HG03521 (cell line): ENCODE measurements around the gene RPS18.
A peak's percentile ranks its signal among the peaks of the same experiment; 100 is the strongest.

ENCODE experiments used
- ATAC-seq: cut with Tn5 transposase; IDR thresholded peaks from one replicate; pipeline ENCODE4 v1.9.1; 2021; ENCODE audit warnings: mild to moderate bottlenecking, moderate library complexity; ENCODE audit not compliant: unreplicated experiment

The RPS18 gene

GRCh38 chr6:33289784-33290315 is 18.0 kb downstream of the RPS18 start:
- ATAC-seq, result no peak

- no peak for ATAC-seq
Observed at GRCh38 chr6:33290459-33290858, 18.6 kb downstream of the RPS18 start.

GRCh38 chr6:33292996-33293682 is 21.3 kb downstream of the RPS18 start:
- no peak for ATAC-seq

GRCh38 chr6:33294086-33294823 is 22.4 kb downstream of the RPS18 start:
- no peak for ATAC-seq

- no peak for ATAC-seq
Observed at GRCh38 chr6:33295621-33296369, 23.9 kb downstream of the RPS18 start.

- no peak for ATAC-seq
Observed at GRCh38 chr6:33296797-33297405, 25.0 kb downstream of the RPS18 start.

GRCh38 chr6:33297406-33297955 is 25.6 kb downstream of the RPS18 start:
- no peak for ATAC-seq

GRCh38 chr6:33297956-33298772 is 26.3 kb downstream of the RPS18 start:
- peak; percentile 16 for ATAC-seq

- peak; percentile 23 for ATAC-seq
Observed at GRCh38 chr6:33298773-33299236, 26.9 kb downstream of the RPS18 start, which contains the start of gene RGL2. Gene RGL2 (minus strand): TSS chr6:33298942. CDS start chr6:33298610, 332 bp downstream.

GRCh38 chr6:33299237-33299944 is 27.5 kb downstream of the RPS18 start:
- peak; percentile 52 for ATAC-seq

- no peak for ATAC-seq
Observed at GRCh38 chr6:33301877-33302276, 30.0 kb downstream of the RPS18 start.

GRCh38 chr6:33304216-33304615 is 32.3 kb downstream of the RPS18 start:
- ATAC-seq, result no peak

- no peak for ATAC-seq
Observed at GRCh38 chr6:33305052-33305451, 33.2 kb downstream of the RPS18 start.

- no peak for ATAC-seq
Observed at GRCh38 chr6:33306356-33306755, 34.5 kb downstream of the RPS18 start.

GRCh38 chr6:33312361-33313104 is 40.7 kb downstream of the RPS18 start:
- no peak for ATAC-seq

GRCh38 chr6:33313105-33313708 is 41.3 kb downstream of the RPS18 start:
- no peak for ATAC-seq

- peak; percentile 23 for ATAC-seq
Observed at GRCh38 chr6:33313709-33314514, 42.0 kb downstream of the RPS18 start, which contains the start of gene TAPBP. Gene TAPBP (minus strand): TSS chr6:33314078. CDS start chr6:33314041, 37 bp downstream.
